K562 (cell line): ENCODE data around the gene AMPD3. TPM values are rescaled to one million over a fixed set of nuclear protein-coding genes. Genes with fewer than 3 reads are reported as not detected.

Source experiments
- ATAC-seq: fragments of 200-7000 bp; cut with Tn5 transposase; 3 replicates; pipeline ENCODE4 v1.9.1; 2020; ENCODE audit warnings: moderate library complexity
- BruUV-seq: library from RNA; stranded (reverse); fragments of 400-500 nt; replicated peaks from 2 replicates; lab custom pipeline; 2021; lab: Mats Ljungman, UMichigan
- CTCF ChIA-PET: fragments of 300-600 bp; formaldehyde crosslinking; extraction: SDS; loops from one replicate; lab custom pipeline; 2021; ENCODE audit warnings: low intra/inter-chr PET ratio; lab: Yijun Ruan, JAX
- POLR2A ChIA-PET: fragments of 300-600, 350-650 bp; sonication (Branson Sonifier 250); formaldehyde crosslinking; extraction: SDS; loops from one replicate; lab custom pipeline; 2021; ENCODE audit warnings: antibody characterized with exemption, inconsistent platforms; lab: Yijun Ruan, JAX
- DNase-seq, 4 experiments: peaks; one replicate each; pipeline versions ENCODE4 v3.0.0 to v3.0.0-alpha.2; 2011 to 2018; ENCODE audit warnings: low spot score in 3 of 4, mixed read lengths in 3 of 4; ENCODE audit errors: extremely low read depth in 1 of 4
- FAIRE-seq: peaks from 2 replicates; lab custom pipeline; 2011; peaks lifted over from hg19 to GRCh38; lab: Jason Lieb, UNC
- H2AFZ ChIP-seq: 2 replicates; pipeline ENCODE4 v1.6.0; 2011; ENCODE audit warnings: low read depth, low read length, control low read depth, inconsistent platforms
- H3K27ac ChIP-seq: fragments of 200-600 bp; 3 replicates; pipeline ENCODE4 v1.8.0; 2011; ENCODE audit warnings: low read depth, mild to moderate bottlenecking, control low read depth, inconsistent platforms, low read length, moderate library complexity, mixed read lengths; ENCODE audit errors: extremely low read depth
- H3K27me3 ChIP-seq, 2 experiments: fragments of 300-600 bp in 1 of 2; 2 replicates in 1 of 2; 3 replicates in 1 of 2; pipeline versions ENCODE4 v1.6.0 to v1.8.0; 2011; ENCODE audit warnings: inconsistent platforms in 2 of 2, low read length in 2 of 2, mild to moderate bottlenecking in 1 of 2, mixed read lengths in 1 of 2, moderate library complexity in 1 of 2; ENCODE audit not compliant: control insufficient read depth in 2 of 2, insufficient read depth in 2 of 2
- H3K36me3 ChIP-seq: fragments of 300-600 bp; 3 replicates; pipeline ENCODE4 v1.8.0; 2011; ENCODE audit warnings: mild to moderate bottlenecking, low read length, inconsistent platforms; ENCODE audit not compliant: control insufficient read depth, insufficient read depth
- H3K4me1 ChIP-seq, 2 experiments: fragments of 200-600 bp in 1 of 2; replicated peaks in 1 of 2; 2 replicates in 1 of 2; 3 replicates in 1 of 2; pipeline versions ENCODE4 v1.5.1 to v1.8.0; 2011; ENCODE audit warnings: inconsistent platforms in 2 of 2, low read length in 2 of 2, mild to moderate bottlenecking in 1 of 2, mixed read lengths in 1 of 2, moderate library complexity in 1 of 2; ENCODE audit not compliant: control insufficient read depth in 2 of 2, insufficient read depth in 2 of 2
- H3K4me2 ChIP-seq: 2 replicates; pipeline ENCODE4 v1.6.1; 2011; ENCODE audit warnings: low read length, control low read depth, inconsistent platforms, mixed read lengths; ENCODE audit not compliant: insufficient read depth
- H3K4me3 ChIP-seq: fragments of 200-600 bp; sonication (generic), shearing (Covaris generic); 2 replicates; pipeline ENCODE4 v1.5.1; 2016; ENCODE audit warnings: control low read depth, inconsistent platforms
- H3K79me2 ChIP-seq: fragments of 200-600 bp; 3 replicates; pipeline ENCODE4 v1.8.0; 2011; ENCODE audit warnings: low read length, inconsistent platforms; ENCODE audit not compliant: control insufficient read depth, insufficient read depth
- H3K9ac ChIP-seq, 2 experiments: 2 replicates each; pipeline versions ENCODE4 v1.6.0 to v1.6.1; 2011; ENCODE audit warnings: low read depth in 2 of 2, low read length in 2 of 2, control low read depth in 1 of 2, inconsistent platforms in 1 of 2, mild to moderate bottlenecking in 1 of 2, mixed read lengths in 1 of 2; ENCODE audit not compliant: insufficient read depth in 1 of 2
- H3K9me1 ChIP-seq: one replicate; pipeline ENCODE4 v1.6.0; 2011; ENCODE audit warnings: inconsistent platforms, mild to moderate bottlenecking, low read length, moderate library complexity; ENCODE audit not compliant: control insufficient read depth, insufficient read depth
- H3K9me3 ChIP-seq: replicated peaks from 2 replicates; pipeline ENCODE4 v1.5.1; 2011; ENCODE audit warnings: low read depth, low read length, inconsistent platforms; ENCODE audit not compliant: control insufficient read depth, insufficient read depth
- H4K20me1 ChIP-seq: replicated peaks from 2 replicates; pipeline ENCODE4 v1.6.1; 2011; ENCODE audit warnings: low read length, inconsistent platforms, mixed read lengths; ENCODE audit not compliant: control insufficient read depth, insufficient read depth
- CHD2 ChIP-seq: IDR thresholded peaks from 2 replicates; pipeline ENCODE4 v1.6.1; 2011; ENCODE audit warnings: low read depth, low read length
- E2F3 ChIP-seq: fragments of 250-450 bp; sonication (Bioruptor Pico); IDR thresholded peaks from 2 replicates; pipeline ENCODE4 v1.4.0; 2020; ENCODE audit warnings: mild to moderate bottlenecking
- FOXA1 ChIP-seq: fragments of 450-650 bp; IDR thresholded peaks from 2 replicates; pipeline ENCODE4 v1.6.1; 2016; ENCODE audit warnings: mild to moderate bottlenecking, borderline replicate concordance
- HDAC6 ChIP-seq: IDR thresholded peaks from 2 replicates; pipeline ENCODE4 v1.6.1; 2012; ENCODE audit warnings: low read depth, mild to moderate bottlenecking, control low read depth, inconsistent platforms, low read length, moderate library complexity
- POLR2AphosphoS2 ChIP-seq: IDR thresholded peaks from 2 replicates; pipeline ENCODE4 v1.6.1; 2012; ENCODE audit warnings: low read length, improper control_type of control experiment
- POLR2G ChIP-seq: fragments of 200-400 bp; formaldehyde crosslinking; IDR thresholded peaks from 2 replicates; pipeline ENCODE4 v1.6.1; 2017; ENCODE audit warnings: low read depth, mild to moderate bottlenecking, antibody characterized with exemption, low read length, moderate library complexity
- SP1 ChIP-seq: sonication (generic); formaldehyde crosslinking; IDR thresholded peaks from 2 replicates; pipeline ENCODE4 v1.8.1; 2022; ENCODE audit warnings: mild to moderate bottlenecking, missing genetic modification reagents
- STAG1 ChIP-seq: sonication (generic); formaldehyde crosslinking; IDR thresholded peaks from 2 replicates; pipeline ENCODE4 v1.5.0; 2020; ENCODE audit warnings: missing genetic modification reagents, borderline replicate concordance
- ZC3H4 ChIP-seq: sonication (generic); formaldehyde crosslinking; IDR thresholded peaks from 2 replicates; pipeline ENCODE4 v1.9.0; 2021; ENCODE audit warnings: missing genetic modification reagents, borderline replicate concordance
- WGBS: fragments of 100-300 bp; shearing (Covaris generic); methylation state at CpG from one replicate; pipeline ENCODE4 v1.1.6; 2016; ENCODE audit warnings: low coverage, mixed read lengths; ENCODE audit not compliant: insufficient coverage; ENCODE audit errors: missing lambda C conversion rate; 5-methylcytosine and 5-hydroxymethylcytosine counted together
- in situ Hi-C: fragments of 300-500 bp; cut with MboI; formaldehyde crosslinking; loops from 4 replicates; pipeline ENCODE4 v1.15.0; 2018; ENCODE audit warnings: inconsistent platforms, mixed read lengths
- intact Hi-C: fragments of 100-400 bp; cut with micrococcal nuclease; formaldehyde crosslinking; loops from 2 replicates; pipeline ENCODE4 v1.14.2; 2022
- polyA plus RNA-seq, 8 experiments: library from polyadenylated mRNA; depleted of rRNA in 4 of 8; stranded (reverse) in 5 of 8; unstranded in 3 of 8; fragments of >200 nt; fragmentation: Nextera tagmentation in 2 of 8; fragmentation: Illumina TruSeq in 1 of 8; extraction: Ambion mirVana in 2 of 8; extraction: Trizol in 1 of 8; gene quantifications; 2 replicates each; pipeline versions ENCODE4 v1.2.1 to v1.2.3, GENCODE V29; 2011 to 2014; ENCODE audit warnings: inconsistent platforms in 1 of 8, missing spikeins in 1 of 8
- total RNA-seq, 7 experiments: library from RNA; depleted of rRNA in 6 of 7; stranded (reverse); fragments of >200 nt in 6 of 7; fragmentation: Illumina TruSeq in 2 of 7; extraction: Trizol in 2 of 7; gene quantifications; 2 replicates each; pipeline versions ENCODE4 v1.2.1 to v1.2.3, GENCODE V29; 2011 to 2021; ENCODE audit warnings: low replicate concordance in 1 of 7
- TF ChIP-seq, protein P1 (sequence below): sonication (generic); formaldehyde crosslinking; IDR thresholded peaks from 2 replicates; pipeline ENCODE4 v1.9.0; 2022; ENCODE audit warnings: mild to moderate bottlenecking, missing genetic modification reagents
- TF ChIP-seq, protein P2 (sequence below): fragments of 250-450 bp; sonication (Bioruptor Pico); IDR thresholded peaks from 2 replicates; pipeline ENCODE4 v1.5.1; 2021; ENCODE audit warnings: mild to moderate bottlenecking

AMPD3 gene
- total and polyA plus RNA-seq, 9 of the 15 experiments (the other 6 are each of a cell fraction or from before 2014, with no cell fraction given) = 4.4 to 23.6 (median 11.2) TPM

DNA sequence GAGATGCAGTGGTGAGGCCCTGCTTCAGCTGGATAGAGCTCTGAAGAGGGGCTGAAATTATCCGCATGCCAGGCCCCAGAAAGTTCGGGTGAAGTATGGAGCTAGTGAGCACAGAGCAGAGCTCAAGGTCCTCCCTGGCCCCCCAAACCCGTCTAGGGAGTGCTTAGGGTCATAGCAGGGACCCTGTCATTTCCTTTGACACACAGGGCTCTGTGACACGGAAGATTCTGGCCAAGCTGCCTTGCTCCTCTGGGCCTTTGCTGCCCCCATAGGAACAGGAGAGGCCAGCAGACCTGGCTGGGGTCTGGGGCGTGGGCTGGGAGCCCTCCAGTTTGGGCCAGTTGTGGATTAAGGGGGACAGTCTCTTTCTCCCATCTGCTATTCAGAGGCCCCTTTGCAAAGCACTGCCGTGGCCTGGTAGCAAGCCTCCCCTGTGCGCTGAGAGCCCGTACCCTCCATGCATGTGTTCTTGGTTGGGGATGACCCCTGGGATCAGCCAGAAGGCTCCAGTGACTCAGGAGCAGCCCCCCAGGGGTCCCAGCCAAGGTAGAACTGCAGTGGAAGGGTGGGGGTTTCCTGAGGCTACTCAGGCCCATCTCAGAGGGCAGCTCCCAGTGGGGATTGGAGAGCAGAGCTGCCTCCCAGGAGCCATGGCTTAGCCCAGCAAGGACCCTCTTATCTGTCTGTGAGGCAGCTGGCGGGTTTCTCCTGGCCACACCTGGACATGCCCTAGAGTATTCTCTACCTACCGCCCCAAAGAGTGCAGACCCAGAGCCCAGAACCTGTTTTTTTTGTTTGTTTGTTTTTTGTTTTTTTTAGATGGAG is 43.6 kb downstream of the AMPD3 start:
- H2AFZ ChIP-seq = no peak overlapping the region
- H3K9ac ChIP-seq = peak overlapping the region in 1 of 2 experiments; percentile 22; a peak in 1 of 4 replicates
- ATAC-seq = no peak
- peaks cover 86% of the 10 kb centered on the region for H3K36me3 ChIP-seq
- WGBS = 81% methylated on average over 9 of the region's 10 CpGs
- H3K27ac ChIP-seq = no peak overlapping the region
- intact Hi-C loops (no loop called here), in situ Hi-C loops (loop anchor here (5.0 kb wide), 1 partner anchor 91 kb away; no protein-coding TSS in a partner anchor)
- H4K20me1 ChIP-seq = no peaks in the 10 kb centered on the region; the same call in 1 of the 2 replicates
- H3K27me3 ChIP-seq = no peaks in the 10 kb centered on the region
- FAIRE-seq = no peak
- no peak overlapping the region for H3K4me3 ChIP-seq
- TF ChIP-seq POLR2G (0 out of 2 replicates have a peak, but pooled peaks have one; percentile 15), POLR2AphosphoS2 (no peak)
- H3K9me3 ChIP-seq = no peaks in the 10 kb centered on the region
- no peaks in the 10 kb centered on the region for H3K79me2 ChIP-seq
- BruUV-seq = no TSS peak
- ChIA-PET CTCF (no interaction called here), POLR2A (interaction anchor here (0.6 kb wide), 1 partner anchor 126 kb away, joined by 3 read pairs; no protein-coding TSS in a partner anchor)
- DNase-seq = no peak
- H3K4me2 ChIP-seq = no peak overlapping the region
- no peaks in the 10 kb centered on the region for H3K4me1 ChIP-seq
- no peaks in the 10 kb centered on the region for H3K9me1 ChIP-seq

DNA sequence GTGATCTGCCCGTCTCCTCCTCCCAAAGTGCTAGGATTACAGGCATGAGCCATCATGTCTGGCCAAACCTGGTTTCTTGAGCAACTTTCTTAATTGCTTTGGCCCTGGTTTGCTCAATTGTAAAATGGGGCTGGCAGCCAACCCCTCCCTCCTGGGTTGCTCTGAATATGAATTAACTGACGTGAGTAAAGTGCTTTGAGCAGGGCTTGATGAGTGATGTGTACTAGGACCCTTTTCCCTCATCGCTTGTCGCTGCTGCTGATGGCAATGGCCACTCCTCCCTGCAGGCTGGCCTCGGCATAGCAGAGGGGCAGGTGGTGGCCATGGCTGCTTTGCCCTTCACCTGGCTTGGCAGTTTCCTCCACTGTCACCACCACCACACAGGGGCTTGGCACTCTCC is 44.4 kb downstream of the AMPD3 start:
- H3K9me3 ChIP-seq = no peaks in the 10 kb centered on the region
- no peaks in the 10 kb centered on the region for H3K9me1 ChIP-seq
- no peak overlapping the region for H3K27ac ChIP-seq
- WGBS = 90% methylated on average over 5 of the region's 5 CpGs
- ATAC-seq (no peak), FAIRE-seq (no peak), DNase-seq (no peak)
- no peaks in the 10 kb centered on the region for H3K4me1 ChIP-seq
- POLR2A ChIA-PET = interaction anchor here (0.6 kb wide), 1 partner anchor 125 kb away, joined by 3 read pairs; no protein-coding TSS in a partner anchor
- no peaks in the 10 kb centered on the region; the same call in 1 of the 2 replicates for H4K20me1 ChIP-seq
- intact Hi-C loops (no loop called here), in situ Hi-C loops (loop anchor here (5.0 kb wide), 1 partner anchor 92 kb away; no protein-coding TSS in a partner anchor)
- H2AFZ ChIP-seq = no peak overlapping the region
- H3K9ac ChIP-seq = no peak overlapping the region
- no peak overlapping the region for H3K4me3 ChIP-seq
- TF ChIP-seq, protein P1, sequence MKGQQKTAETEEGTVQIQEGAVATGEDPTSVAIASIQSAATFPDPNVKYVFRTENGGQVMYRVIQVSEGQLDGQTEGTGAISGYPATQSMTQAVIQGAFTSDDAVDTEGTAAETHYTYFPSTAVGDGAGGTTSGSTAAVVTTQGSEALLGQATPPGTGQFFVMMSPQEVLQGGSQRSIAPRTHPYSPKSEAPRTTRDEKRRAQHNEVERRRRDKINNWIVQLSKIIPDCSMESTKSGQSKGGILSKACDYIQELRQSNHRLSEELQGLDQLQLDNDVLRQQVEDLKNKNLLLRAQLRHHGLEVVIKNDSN = no peak
- TF ChIP-seq E2F3 (CRISPR knock-in tag) = no peak
- no peak for TF ChIP-seq FOXA1
- TF ChIP-seq ZC3H4 (CRISPR knock-in tag) = no peak
- TF ChIP-seq CHD2 = no peak
- no peak for TF ChIP-seq STAG1
- TF ChIP-seq HDAC6 = no peak
- TF ChIP-seq, protein P2, sequence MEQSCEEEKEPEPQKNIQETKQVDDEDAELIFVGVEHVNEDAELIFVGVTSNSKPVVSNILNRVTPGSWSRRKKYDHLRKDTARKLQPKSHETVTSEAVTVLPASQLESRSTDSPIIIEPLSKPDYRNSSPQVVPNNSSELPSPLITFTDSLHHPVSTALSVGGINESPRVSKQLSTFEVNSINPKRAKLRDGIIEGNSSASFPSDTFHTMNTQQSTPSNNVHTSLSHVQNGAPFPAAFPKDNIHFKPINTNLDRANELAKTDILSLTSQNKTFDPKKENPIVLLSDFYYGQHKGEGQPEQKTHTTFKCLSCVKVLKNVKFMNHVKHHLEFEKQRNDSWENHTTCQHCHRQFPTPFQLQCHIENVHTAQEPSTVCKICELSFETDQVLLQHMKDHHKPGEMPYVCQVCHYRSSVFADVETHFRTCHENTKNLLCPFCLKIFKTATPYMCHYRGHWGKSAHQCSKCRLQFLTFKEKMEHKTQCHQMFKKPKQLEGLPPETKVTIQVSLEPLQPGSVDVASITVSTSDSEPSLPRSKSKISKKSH (CRISPR knock-in tag) = no peak
- no peak for TF ChIP-seq SP1 (CRISPR knock-in tag)
- CTCF ChIA-PET = no interaction called here
- peaks cover 86% of the 10 kb centered on the region for H3K36me3 ChIP-seq
- no peaks in the 10 kb centered on the region for H3K27me3 ChIP-seq
- no peaks in the 10 kb centered on the region for H3K79me2 ChIP-seq
- no TSS peak for BruUV-seq
- H3K4me2 ChIP-seq = no peak overlapping the region
